ENCODE results near the gene ARHGAP30.

ARHGAP30 gene

GRCh38 chr1:161115132-161115711 is 45.5 kb upstream of the ARHGAP30 start:
- H4K20me1 ChIP-seq (ENCODE audit: insufficient read depth, low read length, poor library complexity, severe bottlenecking), result peaks cover 46% of the 10 kb centered on the region
- no peak overlapping the region for H2AFZ ChIP-seq (ENCODE audit: low read length)
- TF ChIP-seq EZH2phosphoT487 (IDR thresholded peaks at IDR 0.05; ENCODE audit: borderline replicate concordance) (no peak), CTCF (conservative IDR thresholded peaks at IDR 0.05; ENCODE audit: low read length) (no peak)
- peaks cover 3% of the 10 kb centered on the region; the same call in 1 of the 2 replicates for H3K36me3 ChIP-seq (ENCODE audit: insufficient read depth, low read length)
- peak overlapping the region; percentile 96 for H3K4me3 ChIP-seq (ENCODE audit: low read length, poor library complexity, severe bottlenecking)
- H3F3A ChIP-seq (ENCODE audit: low read depth), result no peaks in the 10 kb centered on the region
- H3K9me3 ChIP-seq (ENCODE audit: insufficient read depth, low read depth, low read length), result no peaks in the 10 kb centered on the region
- no peaks in the 10 kb centered on the region for H3K27me3 ChIP-seq (ENCODE audit: insufficient read depth, low read length, poor library complexity, severe bottlenecking)
- no peak overlapping the region for H3K9ac ChIP-seq (ENCODE audit: low read depth, low read length, poor library complexity, severe bottlenecking)
- no peaks in the 10 kb centered on the region for H3K9me2 ChIP-seq (replicated peaks; ENCODE audit: low read depth, low read length)
- H3K4me2 ChIP-seq (ENCODE audit: low read depth, low read length, poor library complexity, severe bottlenecking), result peak overlapping the region; percentile 85
- peaks cover 65% of the 10 kb centered on the region for H3K4me1 ChIP-seq (ENCODE audit: insufficient read depth, low read length, poor library complexity, severe bottlenecking)
- H3K79me2 ChIP-seq (ENCODE audit: insufficient read depth, low read length), result peaks cover 87% of the 10 kb centered on the region

GRCh38 chr1:161114556-161114955 is 44.9 kb upstream of the ARHGAP30 start:
- Histone ChIP-seq H3K4me2 (ENCODE audit: low read depth, low read length, poor library complexity, severe bottlenecking) (peak overlapping the region; percentile 85), H3F3A (ENCODE audit: low read depth) (no peaks in the 10 kb centered on the region), H3K4me1 (ENCODE audit: insufficient read depth, low read length, poor library complexity, severe bottlenecking) (peaks cover 60% of the 10 kb centered on the region), H3K36me3 (ENCODE audit: insufficient read depth, low read length) (no peaks in the 10 kb centered on the region), H2AFZ (ENCODE audit: low read length) (no peak overlapping the region), H3K27me3 (ENCODE audit: insufficient read depth, low read length, poor library complexity, severe bottlenecking) (no peaks in the 10 kb centered on the region), H3K9me3 (ENCODE audit: insufficient read depth, low read depth, low read length) (no peaks in the 10 kb centered on the region), H3K9me2 (replicated peaks; ENCODE audit: low read depth, low read length) (no peaks in the 10 kb centered on the region), H3K79me2 (ENCODE audit: insufficient read depth, low read length) (peaks cover 91% of the 10 kb centered on the region), H4K20me1 (ENCODE audit: insufficient read depth, low read length, poor library complexity, severe bottlenecking) (peaks cover 46% of the 10 kb centered on the region), H3K4me3 (ENCODE audit: low read length, poor library complexity, severe bottlenecking) (peak overlapping the region; percentile 96), H3K9ac (ENCODE audit: low read depth, low read length, poor library complexity, severe bottlenecking) (peak overlapping the region; percentile 34)
- TF ChIP-seq EZH2phosphoT487 (IDR thresholded peaks at IDR 0.05; ENCODE audit: borderline replicate concordance) (no peak), CTCF (conservative IDR thresholded peaks at IDR 0.05; ENCODE audit: low read length) (no peak)

- H3K79me2 ChIP-seq (ENCODE audit: insufficient read depth, low read length), result peaks cover 89% of the 10 kb centered on the region
- H4K20me1 ChIP-seq (ENCODE audit: insufficient read depth, low read length, poor library complexity, severe bottlenecking), result peaks cover 51% of the 10 kb centered on the region
- H2AFZ ChIP-seq (ENCODE audit: low read length), result no peak overlapping the region
These were observed 44.2 kb upstream of the ARHGAP30 start for GRCh38 chr1:161113915-161114314.

More at GRCh38 chr1:161113915-161114314, 44.2 kb upstream of the ARHGAP30 start:
- no peaks in the 10 kb centered on the region for H3K9me2 ChIP-seq (replicated peaks; ENCODE audit: low read depth, low read length)
- no peaks in the 10 kb centered on the region for H3K9me3 ChIP-seq (ENCODE audit: insufficient read depth, low read depth, low read length)
- peak overlapping the region; percentile 96 for H3K4me3 ChIP-seq (ENCODE audit: low read length, poor library complexity, severe bottlenecking)
- H3K4me1 ChIP-seq (ENCODE audit: insufficient read depth, low read length, poor library complexity, severe bottlenecking), result peaks cover 53% of the 10 kb centered on the region
- H3F3A ChIP-seq (ENCODE audit: low read depth), result no peaks in the 10 kb centered on the region
- H3K4me2 ChIP-seq (ENCODE audit: low read depth, low read length, poor library complexity, severe bottlenecking), result peak overlapping the region; percentile 85
- H3K9ac ChIP-seq (ENCODE audit: low read depth, low read length, poor library complexity, severe bottlenecking), result peak overlapping the region; percentile 34
- no peaks in the 10 kb centered on the region for H3K36me3 ChIP-seq (ENCODE audit: insufficient read depth, low read length)
- no peaks in the 10 kb centered on the region for H3K27me3 ChIP-seq (ENCODE audit: insufficient read depth, low read length, poor library complexity, severe bottlenecking)
- no peak for TF ChIP-seq EZH2phosphoT487 (IDR thresholded peaks at IDR 0.05; ENCODE audit: borderline replicate concordance)
- TF ChIP-seq CTCF (conservative IDR thresholded peaks at IDR 0.05; ENCODE audit: low read length), result no peak

All from Loucy (cell line).